Measurements from ENCODE around the gene UBR4.

The UBR4 gene

GRCh38 chr1:19091196-19091953, 118.7 kb downstream of the UBR4 start:
- no peak for DNase-seq (ENCODE audit: low read depth)

- DNase-seq (ENCODE audit: low read depth), result no peak
Observed at GRCh38 chr1:19089524-19089923, 120.5 kb downstream of the UBR4 start.

- DNase-seq (ENCODE audit: low read depth), result no peak
Observed at GRCh38 chr1:19088717-19089442, 121.2 kb downstream of the UBR4 start.

- DNase-seq (ENCODE audit: low read depth), result no peak
Observed at GRCh38 chr1:19087737-19088594, 122.1 kb downstream of the UBR4 start.

GRCh38 chr1:19087017-19087736, 122.9 kb downstream of the UBR4 start:
- no peak for DNase-seq (ENCODE audit: low read depth)

- DNase-seq (ENCODE audit: low read depth), result no peak
Observed at GRCh38 chr1:19086176-19086875, 123.7 kb downstream of the UBR4 start.

GRCh38 chr1:19084206-19084738, 125.8 kb downstream of the UBR4 start:
- no peak for DNase-seq (ENCODE audit: low read depth)

- no peak for DNase-seq (ENCODE audit: low read depth)
Observed at GRCh38 chr1:19083081-19083480, 127.0 kb downstream of the UBR4 start.

GRCh38 chr1:19081218-19081893, 128.7 kb downstream of the UBR4 start:
- no peak for DNase-seq (ENCODE audit: low read depth)

- no peak for DNase-seq (ENCODE audit: low read depth)
Observed at GRCh38 chr1:19080721-19081120, 129.3 kb downstream of the UBR4 start.

GRCh38 chr1:19079541-19080472, 130.3 kb downstream of the UBR4 start:
- no peak for DNase-seq (ENCODE audit: low read depth)

- DNase-seq (ENCODE audit: low read depth), result no peak
Observed at GRCh38 chr1:19078536-19078935, 131.5 kb downstream of the UBR4 start.

GRCh38 chr1:19076841-19077616, 133.0 kb downstream of the UBR4 start:
- no peak for DNase-seq (ENCODE audit: low read depth)

- peak; percentile 3 for DNase-seq (ENCODE audit: low read depth)
Observed at GRCh38 chr1:19074902-19075721, 135.0 kb downstream of the UBR4 start.

- peak; percentile 23 for DNase-seq (ENCODE audit: low read depth)
Observed at GRCh38 chr1:19074361-19074901, 135.6 kb downstream of the UBR4 start.

- DNase-seq (ENCODE audit: low read depth), result no peak
Observed at GRCh38 chr1:19073311-19074186, 136.5 kb downstream of the UBR4 start.

Measured in stimulated activated CD4-positive, alpha-beta T cell treated with anti-CD3 and anti-CD28 coated beads, Interleukin-2, amount 100 ng/mL, for 4 hours (primary cell).